HG03439 (cell line): ENCODE data around the gene FCHO2.

Source experiments
- ATAC-seq: cut with Tn5 transposase; IDR thresholded peaks from one replicate; pipeline ENCODE4 v1.9.1; 2021; ENCODE audit warnings: mild to moderate bottlenecking, moderate library complexity; ENCODE audit not compliant: unreplicated experiment

Gene FCHO2

DNA sequence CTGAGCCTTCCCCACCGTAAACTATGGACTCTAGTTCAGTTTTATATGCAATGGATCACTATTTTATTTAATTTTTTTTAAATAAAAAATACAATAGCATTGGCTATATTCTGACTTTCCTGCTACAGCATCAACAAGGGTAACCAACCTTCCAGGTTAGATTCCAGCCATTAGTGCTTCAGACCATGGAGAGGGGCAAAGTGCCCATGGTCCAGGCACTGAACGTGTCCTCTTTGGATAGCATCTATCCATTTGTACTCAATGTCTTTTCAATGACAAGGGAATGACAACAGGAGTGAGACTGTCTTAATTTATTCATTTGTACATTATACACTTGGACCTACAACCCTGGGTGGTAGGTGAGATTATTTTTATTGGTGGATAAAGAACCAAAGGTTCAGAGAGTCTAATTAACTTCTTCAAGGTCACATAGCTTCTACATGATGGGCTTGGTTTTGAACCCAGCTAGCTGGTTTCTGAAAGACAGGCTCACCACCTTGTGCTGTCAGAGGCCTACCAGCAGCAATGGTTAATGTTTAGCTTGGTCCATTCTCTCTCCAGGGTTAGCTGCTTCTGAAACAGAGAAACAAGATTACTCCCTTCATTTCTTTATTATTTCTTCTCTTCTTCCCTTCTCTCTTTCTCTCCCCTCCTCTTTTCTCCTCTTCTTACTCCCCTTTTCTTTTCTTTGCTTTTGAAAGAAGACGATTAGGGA is 176.0 kb downstream of the FCHO2 start:
- no peak for ATAC-seq

DNA sequence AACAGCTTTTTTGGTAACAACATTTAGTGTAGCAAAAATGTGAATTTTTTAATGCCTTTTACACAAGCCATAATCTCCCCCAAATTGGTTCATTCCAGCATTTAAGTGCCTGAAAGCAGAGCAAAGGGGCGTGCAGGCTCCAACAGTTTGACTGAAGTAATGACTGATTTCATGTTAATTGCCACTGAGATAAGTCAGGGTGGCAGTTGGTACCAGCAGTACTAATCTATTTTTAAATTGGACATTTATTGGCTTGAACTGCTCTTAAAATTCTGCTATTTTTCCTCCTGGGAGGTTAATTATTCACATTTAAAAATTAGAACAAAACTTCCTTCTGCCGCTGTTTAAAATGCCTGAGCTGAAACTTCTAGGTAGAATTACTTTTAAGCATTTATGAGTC is 176.9 kb downstream of the FCHO2 start:
- no peak for ATAC-seq

DNA sequence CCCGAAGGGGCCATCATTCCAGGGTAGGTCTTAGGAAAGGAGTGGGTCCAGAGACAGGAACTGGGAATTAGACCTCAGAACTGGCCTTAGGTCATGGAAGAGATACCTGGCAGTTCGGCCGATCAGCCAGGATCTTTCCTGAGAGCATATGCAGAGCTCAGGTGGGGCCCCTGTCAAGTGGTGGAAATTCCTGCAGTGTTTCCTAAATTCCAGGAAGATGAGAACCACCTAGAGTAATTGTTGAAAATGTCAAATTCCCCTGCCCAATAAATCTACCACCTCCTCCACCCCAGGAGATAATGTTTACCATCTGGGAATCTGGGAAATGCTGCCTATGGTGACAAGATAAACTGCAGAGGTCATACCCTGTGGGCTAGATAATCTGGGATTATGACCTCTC is 179.2 kb downstream of the FCHO2 start:
- no peak for ATAC-seq

DNA sequence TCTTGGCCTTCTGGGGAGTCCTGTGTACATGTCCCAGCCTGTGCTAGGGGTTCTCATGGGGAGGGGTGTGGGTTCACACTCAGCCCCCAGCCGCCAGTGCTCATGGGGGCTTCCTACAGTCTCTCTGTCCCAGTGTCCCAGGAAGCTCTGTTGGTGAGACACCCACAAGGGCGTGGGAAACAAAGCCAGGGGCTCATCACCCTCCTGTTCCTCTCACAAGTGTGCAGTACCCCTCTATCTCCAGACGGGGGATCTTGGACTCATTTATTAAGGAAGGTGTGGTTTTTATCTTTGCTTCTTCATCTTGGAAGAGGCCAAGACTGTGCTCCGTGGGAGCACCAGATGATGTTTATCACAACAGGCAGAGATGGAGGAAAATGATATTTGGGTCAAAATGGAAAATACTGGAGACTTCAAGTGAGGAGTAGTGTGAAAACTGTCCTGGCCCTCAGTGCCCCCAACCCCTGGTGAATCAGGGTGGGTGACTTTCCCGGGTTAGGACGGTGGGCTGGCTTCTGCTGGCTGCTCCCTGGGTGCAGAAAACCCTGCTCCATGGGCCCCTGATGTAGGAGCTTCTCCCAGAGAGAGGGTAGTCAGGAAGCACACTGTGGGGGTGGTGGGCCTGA is 179.7 kb downstream of the FCHO2 start:
- no peak for ATAC-seq

DNA sequence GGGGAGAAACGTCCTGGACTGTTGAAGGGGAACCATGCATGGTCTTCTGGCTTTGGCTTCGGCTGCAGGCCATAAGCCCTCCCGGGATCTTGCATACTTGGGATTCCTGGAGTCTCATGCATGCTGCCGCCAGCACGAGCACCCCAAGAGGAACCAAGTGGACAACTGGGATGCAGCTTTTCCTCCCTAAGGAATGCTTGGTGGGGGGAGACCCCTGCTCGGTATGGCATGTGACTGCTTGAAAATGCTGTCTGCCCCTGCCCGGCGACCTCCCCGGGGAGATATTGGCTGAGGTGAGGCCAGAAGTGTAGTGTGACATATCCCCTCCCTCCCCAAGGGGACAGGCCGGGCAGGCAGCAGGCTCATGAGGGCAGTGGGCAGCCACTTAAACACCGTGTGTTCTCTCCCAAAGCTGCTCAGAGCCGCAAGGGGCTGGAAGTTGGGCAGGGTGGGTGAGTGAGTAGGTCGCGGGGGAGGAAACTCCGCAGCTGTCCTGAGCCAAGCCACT is 180.3 kb downstream of the FCHO2 start:
- ATAC-seq, result no peak

DNA sequence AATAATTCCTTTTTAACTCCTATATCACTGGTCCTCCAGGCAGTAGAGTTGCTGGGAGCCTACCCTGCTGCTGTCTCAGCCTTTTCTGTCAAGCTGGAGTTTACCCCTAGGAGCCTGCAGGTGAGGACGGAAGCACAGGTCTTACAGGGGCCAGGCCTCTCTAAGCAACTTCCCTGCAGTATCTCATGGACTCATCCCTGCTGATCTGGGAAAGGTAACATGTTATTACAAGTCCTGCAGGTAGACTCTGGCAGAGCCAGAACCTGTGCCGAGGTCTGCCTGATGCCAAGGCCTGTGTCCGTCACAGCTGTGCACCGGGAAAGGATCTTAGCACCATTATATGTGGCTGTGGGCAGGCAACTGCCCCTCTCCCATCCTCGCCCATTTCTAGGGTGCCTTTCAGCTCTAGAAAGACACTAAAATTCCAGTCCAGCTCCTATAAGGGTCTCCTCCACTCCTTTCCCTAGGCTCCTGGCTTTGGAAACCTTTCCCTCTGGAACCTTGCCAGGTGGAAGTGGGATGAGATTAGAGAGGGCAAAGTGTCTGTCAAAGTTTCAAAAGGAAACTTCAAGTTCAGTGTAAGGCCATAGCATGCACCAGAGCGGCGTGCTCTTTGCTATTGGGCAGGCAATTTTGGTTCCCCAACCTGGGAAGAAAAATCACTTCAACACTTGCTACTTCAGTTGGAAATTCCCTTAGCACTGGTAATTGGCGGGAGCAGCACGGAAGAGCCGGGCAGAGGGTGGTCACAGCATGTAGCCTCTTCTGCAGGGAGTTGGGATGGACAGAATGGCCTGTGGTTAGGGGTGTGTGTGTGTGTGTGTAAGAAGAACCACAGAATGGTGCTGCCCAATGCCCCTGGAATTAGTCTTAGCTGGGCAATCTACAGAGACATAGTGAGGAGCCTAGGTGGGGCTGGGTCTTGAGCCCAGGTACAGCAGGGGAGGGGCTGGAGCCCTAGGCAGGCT is 182.0 kb downstream of the FCHO2 start:
- no peak for ATAC-seq

DNA sequence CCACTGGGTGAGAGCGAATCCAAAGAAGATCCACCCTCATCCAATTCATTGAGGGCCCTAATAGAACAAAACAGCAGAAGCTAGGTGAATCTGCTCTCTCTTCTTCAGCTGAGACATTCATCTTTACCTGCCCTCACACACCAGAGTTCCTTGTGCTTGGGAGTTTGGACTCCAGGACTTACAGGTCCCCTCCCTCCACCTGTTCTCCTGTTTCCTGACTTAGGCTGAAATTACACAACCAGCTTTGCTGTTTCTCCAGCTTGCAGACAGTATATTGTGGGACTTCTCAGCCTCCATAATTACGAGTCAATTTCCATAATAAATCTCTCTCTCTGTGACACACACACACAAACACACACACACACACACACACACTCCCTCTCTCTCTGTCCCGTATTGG is 183.6 kb downstream of the FCHO2 start:
- ATAC-seq, result no peak
